ENCODE data around the gene STAB2.

DNA sequence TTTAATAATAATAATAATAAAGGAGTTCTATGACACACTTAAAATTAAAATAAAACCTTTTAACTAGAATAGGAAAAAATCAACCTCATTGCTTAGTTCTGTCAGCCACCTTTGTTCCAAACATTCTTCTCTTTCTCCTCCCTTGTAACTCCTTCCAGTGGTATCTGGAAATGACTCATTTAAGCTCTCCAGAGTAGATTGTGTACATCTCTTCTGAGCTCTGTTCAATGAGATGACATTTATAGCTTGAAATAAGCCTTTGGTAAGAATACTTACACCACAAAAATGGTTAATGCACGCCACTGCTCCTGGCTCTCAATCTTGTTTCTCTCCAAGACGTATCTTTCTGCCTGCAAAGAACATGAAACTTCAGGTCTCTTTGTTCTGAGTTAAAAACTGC is 70.3 kb downstream of the STAB2 start:
- TF ChIP-seq, protein P1, sequence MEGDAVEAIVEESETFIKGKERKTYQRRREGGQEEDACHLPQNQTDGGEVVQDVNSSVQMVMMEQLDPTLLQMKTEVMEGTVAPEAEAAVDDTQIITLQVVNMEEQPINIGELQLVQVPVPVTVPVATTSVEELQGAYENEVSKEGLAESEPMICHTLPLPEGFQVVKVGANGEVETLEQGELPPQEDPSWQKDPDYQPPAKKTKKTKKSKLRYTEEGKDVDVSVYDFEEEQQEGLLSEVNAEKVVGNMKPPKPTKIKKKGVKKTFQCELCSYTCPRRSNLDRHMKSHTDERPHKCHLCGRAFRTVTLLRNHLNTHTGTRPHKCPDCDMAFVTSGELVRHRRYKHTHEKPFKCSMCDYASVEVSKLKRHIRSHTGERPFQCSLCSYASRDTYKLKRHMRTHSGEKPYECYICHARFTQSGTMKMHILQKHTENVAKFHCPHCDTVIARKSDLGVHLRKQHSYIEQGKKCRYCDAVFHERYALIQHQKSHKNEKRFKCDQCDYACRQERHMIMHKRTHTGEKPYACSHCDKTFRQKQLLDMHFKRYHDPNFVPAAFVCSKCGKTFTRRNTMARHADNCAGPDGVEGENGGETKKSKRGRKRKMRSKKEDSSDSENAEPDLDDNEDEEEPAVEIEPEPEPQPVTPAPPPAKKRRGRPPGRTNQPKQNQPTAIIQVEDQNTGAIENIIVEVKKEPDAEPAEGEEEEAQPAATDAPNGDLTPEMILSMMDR (IDR thresholded peaks at IDR 0.05 in 4 of 5, conservative IDR thresholded peaks at IDR 0.05 in 1 of 5), result no peak
- no peak for TF ChIP-seq POLR2A (IDR thresholded peaks at IDR 0.05)

Data from gastrocnemius medialis (tissue), 4 donors.